Right lobe of liver (tissue), 4 donors: Measurements from ENCODE around the gene PSMB11.

Experiments used
- POLR2A ChIP-seq: fragments of 450-650 bp; IDR thresholded peaks from one replicate; pipeline ENCODE4 v1.6.1; 2017; ENCODE audit warnings: antibody characterized with exemption, mild to moderate bottlenecking
- TF ChIP-seq, protein P1 (sequence below), 4 donors: fragments of 200-600 bp in 3 of 4; fragments of 450-650 bp in 1 of 4; IDR thresholded peaks; one replicate each; pipeline versions ENCODE4 v1.5.1 to v1.8.0; 2016 to 2022; ENCODE audit warnings: antibody characterized with exemption in 4 of 4, mild to moderate bottlenecking in 2 of 4
- donor health status: DM: no; HTN: no; CAD: no.
- donor health status: DM: no; HTN: no; CAD: no.
- donor health status: DM: no; HTN: yes; CAD: no.

DNA sequence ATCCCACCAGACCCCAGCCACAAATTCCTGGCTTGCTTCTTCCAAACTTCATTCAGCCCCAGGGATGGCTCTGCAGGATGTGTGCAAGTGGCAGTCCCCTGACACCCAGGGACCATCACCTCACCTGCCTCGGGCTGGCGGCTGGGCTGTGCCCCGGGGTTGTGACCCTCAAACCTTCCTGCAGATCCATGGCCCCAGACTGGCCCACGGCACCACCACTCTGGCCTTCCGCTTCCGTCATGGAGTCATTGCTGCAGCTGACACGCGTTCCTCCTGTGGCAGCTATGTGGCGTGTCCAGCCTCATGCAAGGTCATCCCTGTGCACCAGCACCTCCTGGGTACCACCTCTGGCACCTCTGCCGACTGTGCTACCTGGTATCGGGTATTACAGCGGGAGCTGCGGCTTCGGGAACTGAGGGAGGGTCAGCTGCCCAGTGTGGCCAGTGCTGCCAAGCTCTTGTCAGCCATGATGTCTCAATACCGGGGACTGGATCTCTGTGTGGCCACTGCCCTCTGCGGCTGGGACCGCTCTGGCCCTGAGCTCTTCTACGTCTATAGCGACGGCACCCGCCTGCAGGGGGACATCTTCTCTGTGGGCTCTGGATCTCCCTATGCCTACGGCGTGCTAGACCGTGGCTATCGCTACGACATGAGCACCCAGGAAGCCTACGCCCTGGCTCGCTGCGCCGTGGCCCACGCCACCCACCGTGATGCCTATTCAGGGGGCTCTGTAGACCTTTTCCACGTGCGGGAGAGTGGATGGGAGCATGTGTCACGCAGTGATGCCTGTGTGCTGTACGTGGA is at the start of gene PSMB11:
- TF ChIP-seq, protein P1, sequence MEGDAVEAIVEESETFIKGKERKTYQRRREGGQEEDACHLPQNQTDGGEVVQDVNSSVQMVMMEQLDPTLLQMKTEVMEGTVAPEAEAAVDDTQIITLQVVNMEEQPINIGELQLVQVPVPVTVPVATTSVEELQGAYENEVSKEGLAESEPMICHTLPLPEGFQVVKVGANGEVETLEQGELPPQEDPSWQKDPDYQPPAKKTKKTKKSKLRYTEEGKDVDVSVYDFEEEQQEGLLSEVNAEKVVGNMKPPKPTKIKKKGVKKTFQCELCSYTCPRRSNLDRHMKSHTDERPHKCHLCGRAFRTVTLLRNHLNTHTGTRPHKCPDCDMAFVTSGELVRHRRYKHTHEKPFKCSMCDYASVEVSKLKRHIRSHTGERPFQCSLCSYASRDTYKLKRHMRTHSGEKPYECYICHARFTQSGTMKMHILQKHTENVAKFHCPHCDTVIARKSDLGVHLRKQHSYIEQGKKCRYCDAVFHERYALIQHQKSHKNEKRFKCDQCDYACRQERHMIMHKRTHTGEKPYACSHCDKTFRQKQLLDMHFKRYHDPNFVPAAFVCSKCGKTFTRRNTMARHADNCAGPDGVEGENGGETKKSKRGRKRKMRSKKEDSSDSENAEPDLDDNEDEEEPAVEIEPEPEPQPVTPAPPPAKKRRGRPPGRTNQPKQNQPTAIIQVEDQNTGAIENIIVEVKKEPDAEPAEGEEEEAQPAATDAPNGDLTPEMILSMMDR (IDR thresholded peaks at IDR 0.05): no peak
- TF ChIP-seq POLR2A: no peak
